ENCODE measurements around the gene TMEM135.

The TMEM135 gene

GRCh38 chr11:87194985-87195820, 157.5 kb downstream of the TMEM135 start:
- no peak for DNase-seq (ENCODE audit: low spot score)

GRCh38 chr11:87198266-87198881, 160.6 kb downstream of the TMEM135 start:
- no peak for DNase-seq (ENCODE audit: low spot score)

- DNase-seq (ENCODE audit: low spot score): no peak
Measured at GRCh38 chr11:87201376-87201775, 163.6 kb downstream of the TMEM135 start.

GRCh38 chr11:87203907-87204602, 166.3 kb downstream of the TMEM135 start:
- no peak for DNase-seq (ENCODE audit: low spot score)

GRCh38 chr11:87212891-87213290, 175.2 kb downstream of the TMEM135 start:
- no peak for DNase-seq (ENCODE audit: low spot score)

GRCh38 chr11:87213444-87213843, 175.7 kb downstream of the TMEM135 start:
- DNase-seq (ENCODE audit: low spot score): no peak

- DNase-seq (ENCODE audit: low spot score): no peak
Measured at GRCh38 chr11:87215236-87215635, 177.5 kb downstream of the TMEM135 start.

- no peak for DNase-seq (ENCODE audit: low spot score)
Measured at GRCh38 chr11:87219266-87219665, 181.5 kb downstream of the TMEM135 start.

- no peak for DNase-seq (ENCODE audit: low spot score)
Measured at GRCh38 chr11:87223816-87224215, 186.1 kb downstream of the TMEM135 start.

GRCh38 chr11:87224486-87224885, 186.8 kb downstream of the TMEM135 start:
- DNase-seq (ENCODE audit: low spot score): no peak

- DNase-seq (ENCODE audit: low spot score): no peak
Measured at GRCh38 chr11:87228820-87229219, 191.1 kb downstream of the TMEM135 start.

GRCh38 chr11:87230995-87231394, 193.3 kb downstream of the TMEM135 start:
- DNase-seq (ENCODE audit: low spot score): no peak

- no peak for DNase-seq (ENCODE audit: low spot score)
Measured at GRCh38 chr11:87232320-87232719, 194.6 kb downstream of the TMEM135 start.

- no peak for DNase-seq (ENCODE audit: low spot score)
Measured at GRCh38 chr11:87235366-87235765, 197.6 kb downstream of the TMEM135 start.

GRCh38 chr11:87236368-87236767, 198.6 kb downstream of the TMEM135 start:
- no peak for DNase-seq (ENCODE audit: low spot score)

GRCh38 chr11:87239001-87239400, 201.3 kb downstream of the TMEM135 start:
- no peak for DNase-seq (ENCODE audit: low spot score)

- no peak for DNase-seq (ENCODE audit: low spot score)
Measured at GRCh38 chr11:87239531-87239930, 201.8 kb downstream of the TMEM135 start.

- no peak for DNase-seq (ENCODE audit: low spot score)
Measured at GRCh38 chr11:87251560-87251959, 213.8 kb downstream of the TMEM135 start.

- DNase-seq (ENCODE audit: low spot score): no peak
Measured at GRCh38 chr11:87252869-87253268, 215.1 kb downstream of the TMEM135 start.

- no peak for DNase-seq (ENCODE audit: low spot score)
Measured at GRCh38 chr11:87254562-87254961, 216.8 kb downstream of the TMEM135 start.

- no peak for DNase-seq (ENCODE audit: low spot score)
Measured at GRCh38 chr11:87255589-87255988, 217.9 kb downstream of the TMEM135 start.

- DNase-seq (ENCODE audit: low spot score): no peak
Measured at GRCh38 chr11:87256694-87257340, 219.1 kb downstream of the TMEM135 start.

Measured in LoVo (cell line).